ENCODE results near the gene TLN1.

TLN1 gene

GRCh38 chr9:35749515-35750255 lies 17.7 kb upstream of the TLN1 start:
- DNase-seq, result no peak

GRCh38 chr9:35748858-35749514 lies 17.0 kb upstream of the TLN1 start, which contains the start of the genes GBA2 and RGP1:
GBA2 (minus strand) TSS chr9:35749228; CDS start chr9:35748704, 524 bp downstream.
RGP1 (plus strand) TSS chr9:35749287; CDS start chr9:35749756, 469 bp downstream.
- no peak for DNase-seq

GRCh38 chr9:35748242-35748857 lies 16.4 kb upstream of the TLN1 start:
- no peak for DNase-seq

GRCh38 chr9:35746583-35746982 lies 14.6 kb upstream of the TLN1 start:
- DNase-seq, result no peak

- DNase-seq, result no peak
Measured at GRCh38 chr9:35745569-35745968, 13.6 kb upstream of the TLN1 start.

GRCh38 chr9:35743880-35744518 lies 12.0 kb upstream of the TLN1 start:
- DNase-seq, result no peak

GRCh38 chr9:35743452-35743851 lies 11.5 kb upstream of the TLN1 start:
- DNase-seq, result no peak

- no peak for DNase-seq
Measured at GRCh38 chr9:35741740-35742139, 9.7 kb upstream of the TLN1 start.

- DNase-seq, result no peak
Measured at GRCh38 chr9:35740243-35740642, 8.2 kb upstream of the TLN1 start.

GRCh38 chr9:35738924-35739323 lies 6.9 kb upstream of the TLN1 start:
- no peak for DNase-seq

GRCh38 chr9:35738186-35738585 lies 6.2 kb upstream of the TLN1 start:
- DNase-seq, result no peak

GRCh38 chr9:35737143-35737542 lies 5.1 kb upstream of the TLN1 start:
- DNase-seq, result no peak

GRCh38 chr9:35736201-35736633 lies 4.2 kb upstream of the TLN1 start:
- DNase-seq, result no peak

GRCh38 chr9:35734096-35734495 lies 2.1 kb upstream of the TLN1 start:
- DNase-seq, result no peak

- no peak for DNase-seq
Measured at GRCh38 chr9:35732800-35733541, 976 bp upstream of the TLN1 start.

- DNase-seq, result no peak
Measured at GRCh38 chr9:35731415-35732184, 395 bp downstream of the TLN1 start.

- DNase-seq, result no peak
Measured at GRCh38 chr9:35730486-35730854, 1.5 kb downstream of the TLN1 start.

GRCh38 chr9:35729700-35730485 lies 2.1 kb downstream of the TLN1 start:
- DNase-seq, result no peak

GRCh38 chr9:35729101-35729500 lies 2.9 kb downstream of the TLN1 start:
- DNase-seq, result no peak

- DNase-seq, result no peak
Measured at GRCh38 chr9:35728041-35728971, 3.7 kb downstream of the TLN1 start.
